Measurements from ENCODE around the gene MED16.

- TF ChIP-seq, protein P1, sequence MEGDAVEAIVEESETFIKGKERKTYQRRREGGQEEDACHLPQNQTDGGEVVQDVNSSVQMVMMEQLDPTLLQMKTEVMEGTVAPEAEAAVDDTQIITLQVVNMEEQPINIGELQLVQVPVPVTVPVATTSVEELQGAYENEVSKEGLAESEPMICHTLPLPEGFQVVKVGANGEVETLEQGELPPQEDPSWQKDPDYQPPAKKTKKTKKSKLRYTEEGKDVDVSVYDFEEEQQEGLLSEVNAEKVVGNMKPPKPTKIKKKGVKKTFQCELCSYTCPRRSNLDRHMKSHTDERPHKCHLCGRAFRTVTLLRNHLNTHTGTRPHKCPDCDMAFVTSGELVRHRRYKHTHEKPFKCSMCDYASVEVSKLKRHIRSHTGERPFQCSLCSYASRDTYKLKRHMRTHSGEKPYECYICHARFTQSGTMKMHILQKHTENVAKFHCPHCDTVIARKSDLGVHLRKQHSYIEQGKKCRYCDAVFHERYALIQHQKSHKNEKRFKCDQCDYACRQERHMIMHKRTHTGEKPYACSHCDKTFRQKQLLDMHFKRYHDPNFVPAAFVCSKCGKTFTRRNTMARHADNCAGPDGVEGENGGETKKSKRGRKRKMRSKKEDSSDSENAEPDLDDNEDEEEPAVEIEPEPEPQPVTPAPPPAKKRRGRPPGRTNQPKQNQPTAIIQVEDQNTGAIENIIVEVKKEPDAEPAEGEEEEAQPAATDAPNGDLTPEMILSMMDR (IDR thresholded peaks at IDR 0.05) = no peak
- TF ChIP-seq POLR2A (IDR thresholded peaks at IDR 0.05) = no peak
These were observed 16.9 kb downstream of the MED16 start for GRCh38 chr19:876089-876488.

Data from right lobe of liver (tissue), 4 donors.